Spleen (tissue), 11 donors: ENCODE data around the gene TNFRSF1B. TPM values are rescaled to one million over a fixed set of nuclear protein-coding genes. Genes with fewer than 3 reads are reported as not detected.

Experiments
- DNase-seq: peaks from one replicate; pipeline ENCODE4 v3.0.0-alpha.2; 2020
- H3K27ac ChIP-seq, 8 donors: fragments of 200-600 bp; sonication (generic) in 7 of 8; 1 replicate in 4 of 8; 2 replicates in 4 of 8; pipeline versions ENCODE4 v1.5.0 to v1.8.0; 2016 to 2021; ENCODE audit warnings: inconsistent platforms in 4 of 8, mild to moderate bottlenecking in 4 of 8, moderate library complexity in 1 of 8
- H3K27me3 ChIP-seq, 7 donors: fragments of 200-600 bp; sonication (generic) in 6 of 7; replicated peaks in 1 of 7; 1 replicate in 4 of 7; 2 replicates in 3 of 7; pipeline versions ENCODE4 v1.5.0 to v1.8.0; 2016 to 2021; ENCODE audit warnings: inconsistent platforms in 3 of 7, mild to moderate bottlenecking in 1 of 7
- H3K36me3 ChIP-seq, 6 donors: fragments of 200-600 bp; sonication (generic) in 5 of 6; 1 replicate in 4 of 6; 2 replicates in 2 of 6; pipeline versions ENCODE4 v1.5.0 to v1.8.0; 2016 to 2021; ENCODE audit warnings: inconsistent platforms in 2 of 6
- H3K4me1 ChIP-seq, 6 donors: fragments of 200-600 bp; sonication (generic) in 5 of 6; 1 replicate in 3 of 6; 2 replicates in 3 of 6; pipeline versions ENCODE4 v1.5.0 to v1.8.0; 2016 to 2021; ENCODE audit warnings: inconsistent platforms in 3 of 6
- H3K4me3 ChIP-seq, 8 donors: fragments of 200-600 bp; sonication (generic) in 7 of 8; 1 replicate in 4 of 8; 2 replicates in 4 of 8; pipeline versions ENCODE4 v1.5.0 to v1.8.0; 2016 to 2021; ENCODE audit warnings: inconsistent platforms in 4 of 8, mild to moderate bottlenecking in 4 of 8, moderate library complexity in 2 of 8
- H3K9me3 ChIP-seq, 8 donors: fragments of 200-600 bp; sonication (generic) in 7 of 8; 1 replicate in 4 of 8; 2 replicates in 4 of 8; pipeline versions ENCODE4 v1.5.0 to v1.8.0; 2016 to 2021; ENCODE audit warnings: inconsistent platforms in 4 of 8
- POLR2A ChIP-seq, 3 donors: fragments of 450-650 bp; IDR thresholded peaks; one replicate each; pipeline ENCODE4 v1.5.1; 2017; ENCODE audit warnings: antibody characterized with exemption in 3 of 3, mild to moderate bottlenecking in 1 of 3
- POLR2AphosphoS5 ChIP-seq, 3 donors: sonication (generic); formaldehyde crosslinking; IDR thresholded peaks; one replicate each; pipeline ENCODE4 v1.5.1; 2017; ENCODE audit warnings: antibody characterized with exemption in 3 of 3
- WGBS, 5 donors: extraction: QIAGEN DNeasy Blood & Tissue Kit in 3 of 5; methylation state at CpG; one replicate each; pipeline versions ENCODE4 v1.1.5 to v1.1.7; 2013 to 2018; 5-methylcytosine and 5-hydroxymethylcytosine counted together
- intact Hi-C: fragments of 100-400 bp; cut with DNase I; formaldehyde crosslinking; loops from one replicate; pipeline ENCODE4 v1.15.0; 2023; ENCODE audit warnings: low total_unique reads
- polyA plus RNA-seq, 3 donors: library from polyadenylated mRNA; stranded (reverse); fragments of 200-250 nt; gene quantifications; one replicate each; pipeline ENCODE4 v1.2.1, GENCODE V29; 2013
- total RNA-seq, 7 donors: library from RNA; depleted of rRNA in 3 of 7; stranded (reverse); fragments of >200 nt in 3 of 7; fragmentation: NEBNext Ultra II Directional in 4 of 7; extraction: Animal tissue kit (Norgen Biotek cat#: 25700) in 4 of 7; gene quantifications; one replicate each; pipeline versions ENCODE4 v1.1.0 to v1.2.1, GENCODE V29; 2016 to 2021
- TF ChIP-seq, protein P1 (sequence below), 11 experiments: fragments of 200-600 bp in 7 of 11; fragments of 450-650 bp in 4 of 11; sonication (generic) in 4 of 11; IDR thresholded peaks in 8 of 11; conservative IDR thresholded peaks in 3 of 11; 1 replicate in 7 of 11; 2 replicates in 4 of 11; pipeline versions ENCODE4 v1.4.0 to v1.8.0; 2016 to 2021; ENCODE audit warnings: antibody characterized with exemption in 11 of 11, inconsistent platforms in 4 of 11, mild to moderate bottlenecking in 1 of 11
- donor health status: healthy with polysubstance abuse.
- donor health status: DM: no; HTN: no; CAD: no; lungs with moderate emphysema.
- donor health status: DM: no; HTN: no; CAD: no.
- donor health status: Bipolar disorder and iron deficiency.
- donor health status: healthy.
- donor health status: DM: no; HTN: no; CAD: no.
- donor health status: DM: yes; HTN: yes; CAD: no.

Gene TNFRSF1B
- total and polyA plus RNA-seq, 10 donors = 28.5 to 233 (median 167) TPM

DNA sequence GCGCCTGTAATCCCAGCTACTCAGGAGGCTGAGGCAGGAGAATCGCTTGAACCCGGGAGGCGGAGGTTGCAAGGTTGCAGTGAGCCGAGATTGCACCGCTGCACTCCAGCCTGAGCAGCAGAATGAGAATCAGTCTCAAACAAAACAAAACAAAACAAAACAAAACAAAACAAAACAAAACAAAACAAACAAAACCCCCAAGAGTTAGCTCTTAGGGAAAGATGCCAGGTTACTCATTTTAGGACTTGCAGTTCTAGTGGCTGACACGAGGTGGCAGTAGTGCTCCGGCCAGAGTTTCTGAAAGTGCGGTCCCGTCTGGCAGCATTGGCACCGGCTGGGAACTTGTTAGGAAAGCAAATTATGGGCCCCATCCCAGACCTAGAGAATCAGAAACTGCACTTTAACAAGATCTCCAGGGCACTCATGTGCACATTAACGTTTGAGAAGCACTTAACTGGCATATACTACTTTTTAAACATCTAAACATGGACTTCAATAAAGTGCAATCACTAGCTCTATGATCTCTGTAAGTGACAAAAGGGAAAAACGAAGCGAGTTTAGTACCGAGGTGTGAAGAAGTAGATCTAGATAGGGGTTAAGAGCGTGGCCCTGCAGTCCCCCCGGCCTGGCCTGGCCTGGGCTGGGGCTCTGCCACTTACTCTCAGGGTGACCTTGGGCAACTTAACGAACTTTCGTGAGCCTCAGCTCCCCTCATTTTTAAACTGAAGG, 41.9 kb upstream of the TNFRSF1B start:
- H3K36me3 ChIP-seq = no peaks in the 10 kb centered on the region
- H3K4me1 ChIP-seq = peaks cover 15 to 42% (median 24%) of the 10 kb centered on the region in 6 donors
- H3K27me3 ChIP-seq = no peaks in the 10 kb centered on the region
- peak overlapping the region in 1 of 8 donors; percentile 21 for H3K4me3 ChIP-seq
- DNase-seq = peak; percentile 92
- intact Hi-C loops = loop anchor here (1.0 kb wide), 1 partner anchor 84 kb away; no protein-coding TSS in a partner anchor
- H3K27ac ChIP-seq = peak overlapping the region in 7 of 8 donors; percentile 37 to 88 (median 50)
- no peaks in the 10 kb centered on the region for H3K9me3 ChIP-seq
- TF ChIP-seq POLR2AphosphoS5 (IDR thresholded peaks at IDR 0.05) (peak in 2 of 3 donors; percentile 51 to 83), POLR2A (IDR thresholded peaks at IDR 0.05) (no peak)
- TF ChIP-seq, protein P1, sequence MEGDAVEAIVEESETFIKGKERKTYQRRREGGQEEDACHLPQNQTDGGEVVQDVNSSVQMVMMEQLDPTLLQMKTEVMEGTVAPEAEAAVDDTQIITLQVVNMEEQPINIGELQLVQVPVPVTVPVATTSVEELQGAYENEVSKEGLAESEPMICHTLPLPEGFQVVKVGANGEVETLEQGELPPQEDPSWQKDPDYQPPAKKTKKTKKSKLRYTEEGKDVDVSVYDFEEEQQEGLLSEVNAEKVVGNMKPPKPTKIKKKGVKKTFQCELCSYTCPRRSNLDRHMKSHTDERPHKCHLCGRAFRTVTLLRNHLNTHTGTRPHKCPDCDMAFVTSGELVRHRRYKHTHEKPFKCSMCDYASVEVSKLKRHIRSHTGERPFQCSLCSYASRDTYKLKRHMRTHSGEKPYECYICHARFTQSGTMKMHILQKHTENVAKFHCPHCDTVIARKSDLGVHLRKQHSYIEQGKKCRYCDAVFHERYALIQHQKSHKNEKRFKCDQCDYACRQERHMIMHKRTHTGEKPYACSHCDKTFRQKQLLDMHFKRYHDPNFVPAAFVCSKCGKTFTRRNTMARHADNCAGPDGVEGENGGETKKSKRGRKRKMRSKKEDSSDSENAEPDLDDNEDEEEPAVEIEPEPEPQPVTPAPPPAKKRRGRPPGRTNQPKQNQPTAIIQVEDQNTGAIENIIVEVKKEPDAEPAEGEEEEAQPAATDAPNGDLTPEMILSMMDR (IDR thresholded peaks at IDR 0.05 in 8 of 11, conservative IDR thresholded peaks at IDR 0.05 in 3 of 11) = peak; percentile 88 to 99 (median 95)
- 43 to 49% (median 45%) methylated on average over 18 to 19 of the region's 19 CpGs for WGBS, 5 donors

- TF ChIP-seq POLR2A (IDR thresholded peaks at IDR 0.05) (no peak), POLR2AphosphoS5 (IDR thresholded peaks at IDR 0.05) (peak in 1 of 3 donors; percentile 24)
- Histone ChIP-seq H3K36me3 (no peaks in the 10 kb centered on the region), H3K4me1 (peaks cover 15 to 49% (median 24%) of the 10 kb centered on the region in 6 donors), H3K4me3 (peak overlapping the region in 1 of 8 donors; percentile 21), H3K27ac (peak overlapping the region in 7 of 8 donors; percentile 37 to 88 (median 50)), H3K9me3 (no peaks in the 10 kb centered on the region), H3K27me3 (no peaks in the 10 kb centered on the region)
- intact Hi-C loops = loop anchor here (1.0 kb wide), 1 partner anchor 84 kb away; no protein-coding TSS in a partner anchor
- no peak for DNase-seq
- WGBS, 5 donors = 55 to 68% (median 65%) methylated on average over 16 to 24 of the region's 24 CpGs
Measured at GRCh38 chr1:12125422-12126355, 41.1 kb upstream of the TNFRSF1B start.

GRCh38 chr1:12126781-12127180, 40.0 kb upstream of the TNFRSF1B start:
- intact Hi-C loops = no loop called here
- 81 to 95% (median 93%) methylated on average over 9 of the region's 9 CpGs for WGBS, 5 donors
- Histone ChIP-seq H3K4me1 (peaks cover 15 to 60% (median 25%) of the 10 kb centered on the region in 6 donors), H3K27me3 (no peaks in the 10 kb centered on the region), H3K4me3 (peak overlapping the region in 1 of 8 donors; percentile 21), H3K27ac (peak overlapping the region in 3 of 8 donors; percentile 70 to 88 (median 75)), H3K36me3 (no peaks in the 10 kb centered on the region), H3K9me3 (no peaks in the 10 kb centered on the region)
- DNase-seq = no peak
- TF ChIP-seq, protein P1 (IDR thresholded peaks at IDR 0.05 in 8 of 11, conservative IDR thresholded peaks at IDR 0.05 in 3 of 11) = no peak
- TF ChIP-seq POLR2A (IDR thresholded peaks at IDR 0.05) (no peak), POLR2AphosphoS5 (IDR thresholded peaks at IDR 0.05) (no peak)

DNA sequence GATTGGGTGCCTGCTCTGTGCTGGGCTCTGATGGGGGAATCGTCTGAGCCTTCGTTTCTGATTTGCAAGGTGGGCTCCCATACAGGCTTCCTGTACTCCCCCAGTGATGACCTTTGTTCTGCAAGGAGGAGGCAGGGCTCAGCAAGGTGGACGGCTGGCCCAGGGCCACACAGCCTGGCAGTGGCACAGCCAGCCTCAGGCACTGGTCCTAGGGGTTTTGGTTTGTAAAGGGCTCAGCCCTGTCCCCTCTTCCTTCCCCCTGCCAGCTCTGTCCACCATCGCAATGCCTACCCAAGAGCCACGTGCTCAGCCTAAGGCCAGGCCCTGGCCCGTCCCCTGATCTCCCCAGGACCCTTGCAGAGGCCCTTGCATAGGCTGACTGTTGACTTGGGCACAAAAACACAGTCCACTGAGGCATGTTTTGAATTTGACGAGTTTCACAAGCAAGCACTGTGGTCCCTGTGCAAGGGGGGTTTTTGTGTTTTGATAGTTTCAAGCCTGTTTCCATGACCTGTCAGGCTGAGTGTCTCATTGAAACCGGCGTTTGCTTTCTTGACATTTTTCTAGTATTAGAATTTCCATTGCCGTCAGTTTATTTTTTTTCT, 39.5 kb upstream of the TNFRSF1B start:
- intact Hi-C loops = no loop called here
- DNase-seq = no peak

More for the DNA sequence above, 39.5 kb upstream of the TNFRSF1B start:
- Histone ChIP-seq H3K4me3 (no peak overlapping the region), H3K36me3 (no peaks in the 10 kb centered on the region), H3K27me3 (no peaks in the 10 kb centered on the region), H3K27ac (peak overlapping the region in 2 of 8 donors; percentile 75 to 88), H3K9me3 (no peaks in the 10 kb centered on the region), H3K4me1 (peaks cover 18 to 65% (median 30%) of the 10 kb centered on the region in 6 donors)
- TF ChIP-seq, protein P1 (IDR thresholded peaks at IDR 0.05 in 8 of 11, conservative IDR thresholded peaks at IDR 0.05 in 3 of 11) = no peak
- TF ChIP-seq POLR2AphosphoS5 (IDR thresholded peaks at IDR 0.05) (no peak), POLR2A (IDR thresholded peaks at IDR 0.05) (no peak)
- 82 to 88% (median 87%) methylated on average over 9 to 10 of the region's 10 CpGs for WGBS, 5 donors
